Measurements from ENCODE around the gene OLR1.
"Not testable (repeated sequence)": the region's sequence is repeated elsewhere in the genome, so short reads cannot be mapped to it uniquely, and the experiment has no call there.

Gene OLR1

DNA sequence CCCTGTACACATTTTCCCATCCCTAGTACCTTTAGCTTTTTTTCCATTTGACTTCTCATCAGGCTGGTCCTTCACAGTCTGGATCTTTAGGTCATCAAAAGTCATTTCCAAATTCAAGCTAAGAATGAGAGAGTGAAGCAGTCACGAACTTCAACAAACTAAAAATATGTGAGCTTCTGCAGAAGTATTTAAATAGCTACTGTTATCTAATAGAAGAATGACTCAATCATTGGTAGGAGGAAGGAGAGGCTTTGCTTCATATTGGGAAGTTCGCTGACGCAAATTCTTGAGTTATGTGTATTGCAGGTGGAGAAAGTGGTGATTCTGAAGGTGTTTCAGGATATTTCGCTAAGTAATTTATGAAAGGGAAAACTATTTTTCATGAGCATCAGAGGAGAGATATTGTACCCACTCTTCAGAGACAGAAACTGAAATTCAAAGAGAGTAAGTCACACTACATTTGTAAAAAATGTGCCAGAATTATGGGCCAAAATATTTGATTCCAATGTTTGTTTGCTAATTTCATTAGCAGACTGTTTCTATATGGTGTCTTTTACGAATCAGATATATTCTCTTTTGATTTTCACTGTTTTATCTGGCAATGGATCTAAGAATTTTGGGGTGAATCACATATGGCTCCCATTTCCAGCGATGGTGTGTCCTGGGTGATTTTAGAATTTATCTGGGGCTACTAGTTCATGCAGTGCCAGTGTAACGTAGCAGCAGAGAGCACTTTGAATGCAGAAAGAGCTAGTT is at the start of gene OLR1:
Gene OLR1 (minus strand): TSS at position 160 of the 756 bp plus-strand sequence. CDS start 55 bp downstream, at position 105.
- TF ChIP-seq JUND (IDR thresholded peaks at IDR 0.05; ENCODE audit: low read depth), result no peak
- DNase-seq (ENCODE audit: low read depth in 1 of 2, low spot score in 1 of 2), result no peak
- in situ Hi-C loops (cut with HindIII; ENCODE audit: low pct_unique_long_range_greater_than_20kb, low sequenced_read_pairs), result no loop called here

DNA sequence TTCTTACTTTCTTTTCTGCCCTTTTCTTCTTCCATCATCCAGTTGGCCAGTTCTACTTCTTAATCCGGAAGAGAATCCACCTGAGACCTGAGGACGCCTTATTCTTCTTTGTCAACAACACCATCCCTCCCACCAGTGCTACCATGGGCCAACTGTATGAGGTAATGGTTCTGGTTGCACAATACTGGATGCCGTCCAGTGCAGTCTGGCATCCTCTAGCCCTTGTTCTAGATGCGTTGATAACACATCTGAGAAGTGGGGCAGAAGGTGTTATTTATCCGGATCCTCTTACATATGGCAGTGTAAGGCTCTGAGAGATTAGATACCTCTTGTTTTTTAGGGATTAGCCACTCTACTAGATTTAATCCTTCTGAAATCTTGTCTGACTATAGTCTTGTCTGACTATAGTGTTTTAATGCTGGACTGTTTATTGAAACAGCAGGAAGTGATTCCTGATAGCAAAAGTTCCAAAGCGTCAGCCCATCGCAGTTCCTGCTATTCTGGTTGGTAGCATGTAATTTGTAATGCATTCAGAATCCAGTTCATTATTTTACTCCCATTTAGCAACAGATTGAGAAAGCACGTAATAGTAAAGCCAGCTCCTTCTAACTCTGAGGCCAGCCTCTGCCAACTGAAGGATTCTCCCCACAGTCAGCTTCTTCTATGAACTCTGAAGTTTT is 48.6 kb upstream of the OLR1 start:
- in situ Hi-C loops (cut with HindIII; ENCODE audit: low pct_unique_long_range_greater_than_20kb, low sequenced_read_pairs), result no loop called here
- DNase-seq (ENCODE audit: low read depth in 1 of 2, low spot score in 1 of 2), result peak in 1 of 2 experiments; percentile 52
- no peak for TF ChIP-seq JUND (IDR thresholded peaks at IDR 0.05; ENCODE audit: low read depth)

- no peak for TF ChIP-seq JUND (IDR thresholded peaks at IDR 0.05; ENCODE audit: low read depth)
- DNase-seq (ENCODE audit: low read depth in 1 of 2, low spot score in 1 of 2), result no peak
- in situ Hi-C loops (cut with HindIII; ENCODE audit: low pct_unique_long_range_greater_than_20kb, low sequenced_read_pairs), result no loop called here
Observed at GRCh38 chr12:10218021-10218420, 46.1 kb upstream of the OLR1 start.

DNA sequence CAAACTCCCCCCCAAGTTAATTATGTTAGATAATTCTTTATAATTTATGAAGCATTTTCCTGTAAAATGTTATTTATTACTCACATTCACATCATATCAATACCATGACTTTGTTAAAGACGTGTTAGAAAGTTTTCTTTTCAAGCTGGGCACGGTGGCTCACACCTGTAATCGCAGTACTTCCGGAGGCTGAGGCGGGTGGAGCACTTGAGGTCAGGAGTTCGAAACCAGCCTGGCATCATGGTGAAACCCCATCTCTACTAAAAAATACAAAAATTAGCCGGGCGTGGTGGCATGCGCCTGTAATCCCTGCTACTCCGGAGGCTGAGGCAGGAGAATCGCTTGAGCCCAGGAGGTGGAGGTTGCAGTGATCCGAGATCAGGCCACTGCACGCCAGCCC is 44.0 kb upstream of the OLR1 start:
- DNase-seq (ENCODE audit: low read depth in 1 of 2, low spot score in 1 of 2); in situ Hi-C loops (cut with HindIII; ENCODE audit: low pct_unique_long_range_greater_than_20kb, low sequenced_read_pairs): not testable (repeated sequence)

DNA sequence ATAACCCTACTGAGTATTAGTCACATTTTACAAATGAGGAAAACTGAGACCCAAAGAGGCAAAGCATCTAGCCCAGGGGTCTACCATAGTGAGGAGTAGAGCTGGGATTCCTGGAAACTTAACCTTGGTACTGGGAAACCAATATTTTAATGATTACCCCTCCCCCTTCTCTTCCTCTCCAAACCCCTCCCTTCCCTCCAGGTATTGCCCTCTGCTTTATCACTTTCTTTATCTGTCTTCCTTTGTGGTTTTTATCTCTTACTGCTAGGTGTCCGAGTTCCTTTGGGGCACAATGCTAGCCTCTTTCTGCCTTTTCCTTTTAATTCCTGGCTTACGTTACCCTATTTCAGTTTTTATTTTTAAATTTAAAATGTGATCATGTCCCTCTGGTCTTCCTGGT is 43.5 kb upstream of the OLR1 start:
- no peak for DNase-seq (ENCODE audit: low read depth in 1 of 2, low spot score in 1 of 2)
- in situ Hi-C loops (cut with HindIII; ENCODE audit: low pct_unique_long_range_greater_than_20kb, low sequenced_read_pairs), result no loop called here

GRCh38 chr12:10214895-10215267 is 42.9 kb upstream of the OLR1 start:
- no peak for DNase-seq (ENCODE audit: low read depth in 1 of 2, low spot score in 1 of 2)
- in situ Hi-C loops (cut with HindIII; ENCODE audit: low pct_unique_long_range_greater_than_20kb, low sequenced_read_pairs), result no loop called here
- no peak for TF ChIP-seq JUND (IDR thresholded peaks at IDR 0.05; ENCODE audit: low read depth)

More for the DNA sequence above, 43.5 kb upstream of the OLR1 start:
- no peak for TF ChIP-seq JUND (IDR thresholded peaks at IDR 0.05; ENCODE audit: low read depth)

DNA sequence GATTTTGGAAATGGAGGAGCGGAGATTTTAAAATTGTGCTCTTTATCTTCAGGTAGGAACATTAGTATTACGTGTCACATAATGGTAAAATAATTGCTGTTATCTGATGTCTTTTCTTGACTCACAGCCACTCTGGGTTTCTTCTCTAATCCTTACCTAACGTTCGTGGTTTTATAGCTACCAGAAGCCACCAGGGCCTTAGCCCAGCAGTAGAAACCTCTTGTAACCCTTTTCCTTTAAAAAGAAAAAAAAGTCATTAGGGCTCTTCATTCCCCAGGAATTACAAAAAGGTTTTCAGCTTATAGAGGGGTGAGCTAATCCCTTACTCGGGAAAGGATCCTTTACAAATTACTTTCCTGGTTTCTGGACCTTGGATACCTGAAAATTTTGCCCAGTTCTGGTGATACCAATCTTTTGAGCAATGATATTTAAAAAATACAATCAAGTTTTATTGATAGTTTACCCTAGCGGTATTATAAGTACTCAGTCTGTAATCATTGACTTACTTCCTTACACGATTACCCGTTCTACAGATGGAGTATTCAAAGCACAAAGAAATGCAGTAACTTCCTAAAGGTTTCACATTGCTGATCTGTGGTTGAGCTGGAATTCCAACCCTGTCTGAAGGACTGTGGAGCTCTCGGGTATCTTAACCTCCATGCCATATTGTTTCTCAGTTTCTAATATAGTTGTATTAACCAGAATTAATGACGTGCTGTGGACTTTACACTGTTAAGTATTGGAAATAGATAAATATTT is 42.4 kb upstream of the OLR1 start:
- no peak for TF ChIP-seq JUND (IDR thresholded peaks at IDR 0.05; ENCODE audit: low read depth)
- in situ Hi-C loops (cut with HindIII; ENCODE audit: low pct_unique_long_range_greater_than_20kb, low sequenced_read_pairs), result no loop called here
- no peak for DNase-seq (ENCODE audit: low read depth in 1 of 2, low spot score in 1 of 2)

DNA sequence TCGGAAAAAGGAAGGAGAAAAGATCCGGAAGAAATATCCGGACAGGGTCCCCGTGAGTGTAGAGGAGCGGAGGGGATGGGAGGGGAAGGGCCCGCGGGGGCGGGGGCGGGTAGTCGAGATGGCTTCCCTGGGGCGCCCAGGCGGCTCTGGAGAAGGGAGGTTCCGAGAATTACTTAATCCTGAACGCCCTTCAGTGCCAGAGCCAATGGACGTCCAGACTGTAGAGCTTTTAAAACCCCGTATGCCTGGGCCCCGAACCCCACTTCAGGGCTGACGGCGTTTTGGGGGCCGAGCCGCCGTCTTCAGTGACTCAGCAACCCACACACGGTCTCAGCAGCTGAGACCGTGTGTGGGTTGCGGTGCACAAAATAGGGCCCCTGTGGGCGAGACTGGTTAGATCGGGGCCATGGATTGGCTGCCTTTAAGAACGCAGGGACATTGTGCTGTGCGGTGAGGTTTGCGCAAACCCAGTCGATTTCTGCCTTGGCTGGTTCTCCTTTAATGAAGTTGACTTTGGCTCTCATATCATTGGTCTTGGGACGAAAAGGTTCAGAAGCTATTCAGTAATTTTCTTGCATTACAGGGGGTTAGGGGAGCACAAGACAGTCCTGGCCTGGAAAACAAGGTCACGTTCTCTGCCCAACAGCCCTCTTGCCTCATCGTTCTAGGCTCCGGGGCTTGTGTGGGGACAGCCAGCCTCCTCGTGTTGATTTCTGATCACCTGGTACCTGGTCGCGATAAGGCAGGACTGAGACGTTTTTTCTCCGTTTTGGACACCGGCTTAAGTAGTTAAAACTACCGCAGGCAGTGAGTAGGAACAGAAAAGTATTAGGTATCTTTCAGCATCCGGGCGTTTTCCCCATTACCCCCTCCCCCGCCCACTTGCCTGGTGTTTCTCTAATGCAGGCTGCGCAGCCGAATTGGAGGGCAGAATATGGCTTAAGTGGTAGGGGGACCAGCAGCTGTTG is 41.5 kb upstream of the OLR1 start:
- DNase-seq (ENCODE audit: low read depth in 1 of 2, low spot score in 1 of 2), result peak in 1 of 2 experiments; percentile 38
- in situ Hi-C loops (cut with HindIII; ENCODE audit: low pct_unique_long_range_greater_than_20kb, low sequenced_read_pairs), result no loop called here

DNA sequence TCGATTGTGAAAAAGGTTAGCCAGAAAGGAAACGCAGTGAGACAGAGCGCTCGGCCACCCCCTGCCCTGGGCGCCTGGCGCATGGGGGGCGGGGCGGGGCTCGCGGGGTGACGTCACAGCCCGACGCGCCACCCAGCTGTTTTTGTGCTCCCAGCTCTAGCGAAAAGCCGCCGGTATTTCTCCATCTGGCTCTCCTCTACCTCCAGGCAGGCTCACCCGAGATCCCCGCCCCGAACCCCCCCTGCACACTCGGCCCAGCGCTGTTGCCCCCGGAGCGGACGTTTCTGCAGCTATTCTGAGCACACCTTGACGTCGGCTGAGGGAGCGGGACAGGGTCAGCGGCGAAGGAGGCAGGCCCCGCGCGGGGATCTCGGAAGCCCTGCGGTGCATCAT is 40.8 kb upstream of the OLR1 start, which contains the start of gene GABARAPL1:
Gene GABARAPL1 (plus strand): TSS at position 139 of the 393 bp plus-strand sequence. CDS start 253 bp downstream, at position 392.
- peak in 1 of 2 experiments; percentile 68 for DNase-seq (ENCODE audit: low read depth in 1 of 2, low spot score in 1 of 2)
- in situ Hi-C loops (cut with HindIII; ENCODE audit: low pct_unique_long_range_greater_than_20kb, low sequenced_read_pairs), result no loop called here
- no peak for TF ChIP-seq JUND (IDR thresholded peaks at IDR 0.05; ENCODE audit: low read depth)

More for the DNA sequence above, 41.5 kb upstream of the OLR1 start:
- TF ChIP-seq JUND (IDR thresholded peaks at IDR 0.05; ENCODE audit: low read depth), result no peak

DNA sequence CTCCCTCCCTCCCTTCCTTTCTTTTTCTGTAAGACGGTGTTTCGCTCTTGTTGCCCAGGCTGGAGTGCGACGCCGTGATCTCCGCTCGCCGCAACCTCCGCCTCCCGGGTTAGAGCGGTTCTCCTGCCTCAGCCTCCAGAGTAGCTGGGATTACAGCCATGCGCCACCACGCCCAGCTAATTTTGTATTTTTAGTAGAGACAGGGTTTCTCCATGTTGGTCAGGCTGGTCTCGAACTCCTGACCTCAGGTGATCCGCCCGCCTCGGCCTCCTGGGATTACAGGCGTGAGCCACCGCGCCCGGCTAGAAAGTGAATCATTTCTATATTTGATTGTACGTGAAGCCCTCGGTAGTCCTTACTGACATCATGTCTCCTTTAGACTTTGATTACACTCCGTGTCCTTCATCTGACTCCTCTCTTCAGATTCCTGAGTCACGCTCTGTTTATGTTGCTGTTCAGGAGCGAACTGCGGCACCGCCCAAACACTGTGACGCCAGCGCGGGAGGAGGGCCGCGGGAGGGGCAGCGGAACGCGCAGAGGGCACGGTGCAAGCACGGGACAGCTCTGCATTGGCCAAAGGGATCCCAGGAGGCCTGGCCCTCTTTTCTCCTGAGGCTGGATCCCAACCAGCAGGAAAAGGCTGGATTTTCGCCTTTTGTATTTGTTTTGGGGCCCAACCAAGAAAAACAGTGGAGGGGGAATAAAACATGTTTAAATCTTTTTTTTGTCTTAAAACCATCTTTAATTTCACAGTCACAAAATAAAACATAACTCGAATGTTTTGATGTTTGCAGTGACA is 40.2 kb upstream of the OLR1 start:
- peak; percentile 52 to 89 for DNase-seq (ENCODE audit: low read depth in 1 of 2, low spot score in 1 of 2)
- TF ChIP-seq JUND (IDR thresholded peaks at IDR 0.05; ENCODE audit: low read depth), result no peak
- in situ Hi-C loops (cut with HindIII; ENCODE audit: low pct_unique_long_range_greater_than_20kb, low sequenced_read_pairs), result no loop called here

Measured in T47D (cell line).